Activated CD4-positive, CD25-positive, alpha-beta regulatory T cell treated with anti-CD3 and anti-CD28 coated beads, Interleukin-2, amount 50 U/mL, for 24 hours (primary cell): Measurements from ENCODE around the gene SPATC1L.
"Not testable (repeated sequence)": the region's sequence is repeated elsewhere in the genome, so short reads cannot be mapped to it uniquely, and the experiment has no call there.

Experiments used
- ATAC-seq, 2 donors: fragments of 150-1000 bp; cut with Tn5 transposase; one replicate each; pipeline ENCODE4 v1.10.0; 2021; ENCODE audit warnings: mild to moderate bottlenecking in 1 of 2, moderate library complexity in 1 of 2

SPATC1L gene

DNA sequence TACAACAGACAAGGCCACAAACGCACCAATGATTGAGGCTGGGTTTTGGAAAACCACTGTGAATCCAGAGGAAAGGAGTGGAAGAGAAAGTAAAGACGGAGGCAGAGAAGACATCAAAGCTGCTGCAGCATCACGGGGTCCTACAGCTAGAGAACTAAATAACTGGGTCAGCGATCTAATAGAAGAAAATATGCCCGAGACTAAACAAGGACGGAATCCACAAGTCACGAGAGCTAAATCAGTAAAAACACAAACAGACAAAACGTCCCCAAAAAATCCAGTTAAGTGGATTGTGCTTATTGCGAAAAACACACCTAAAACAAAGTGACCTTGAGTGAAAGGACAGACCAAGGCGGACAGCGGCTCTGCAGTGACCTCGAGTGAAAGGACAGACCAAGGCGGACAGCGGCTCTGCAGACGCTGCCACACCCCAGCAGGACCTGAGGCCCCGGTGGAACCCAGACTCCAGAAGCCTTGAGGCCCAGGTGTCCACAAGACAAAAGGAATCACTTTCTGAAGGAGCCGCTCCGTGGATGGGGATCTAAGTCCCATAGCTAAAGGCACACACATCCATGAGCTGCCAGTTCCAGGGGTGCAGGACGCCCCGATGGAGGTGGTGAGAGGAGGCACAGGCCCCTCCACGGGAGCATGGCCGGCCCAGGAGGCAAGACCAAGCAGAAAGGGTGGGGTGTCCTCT lies 34.9 kb downstream of the SPATC1L start:
- no peak for ATAC-seq

DNA sequence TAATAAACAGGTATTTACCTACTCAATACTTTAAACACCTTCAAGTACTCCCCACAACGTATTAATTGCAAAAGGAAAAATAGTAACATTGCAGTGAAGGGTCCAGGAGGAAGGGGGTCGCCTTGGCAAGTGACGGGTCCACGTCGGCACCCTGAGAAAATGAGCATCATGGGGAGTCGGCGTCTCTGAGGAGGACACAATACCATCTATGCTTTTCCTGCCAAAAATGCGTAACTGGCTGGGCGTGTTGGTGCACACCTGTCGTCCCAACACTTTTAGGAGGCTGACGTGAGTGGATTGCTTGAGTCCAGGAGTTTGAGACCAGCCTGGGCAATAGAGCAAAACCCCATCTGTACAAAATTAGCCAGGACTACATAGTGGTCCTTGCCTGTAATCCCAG lies 36.2 kb downstream of the SPATC1L start:
- ATAC-seq = no peak

DNA sequence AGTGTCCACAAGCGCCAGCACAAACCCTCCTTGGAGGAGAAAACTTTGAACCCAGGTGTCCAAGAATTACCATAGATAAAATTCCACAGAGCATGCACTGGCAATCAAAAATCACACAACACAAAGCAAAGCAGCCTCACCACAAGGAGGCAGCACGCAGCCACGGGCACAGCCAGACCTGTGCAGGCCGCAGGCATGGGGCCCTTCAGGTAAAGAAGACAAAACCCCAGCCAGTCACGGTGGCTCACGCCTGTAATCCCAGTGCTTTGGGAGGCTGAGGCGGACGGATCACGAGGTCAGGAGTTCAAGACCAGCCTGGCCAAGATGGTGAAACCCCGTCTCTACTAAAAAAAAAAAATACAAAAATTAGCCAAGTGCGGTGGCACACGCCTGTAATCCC lies 36.8 kb downstream of the SPATC1L start:
- ATAC-seq = not testable (repeated sequence)

DNA sequence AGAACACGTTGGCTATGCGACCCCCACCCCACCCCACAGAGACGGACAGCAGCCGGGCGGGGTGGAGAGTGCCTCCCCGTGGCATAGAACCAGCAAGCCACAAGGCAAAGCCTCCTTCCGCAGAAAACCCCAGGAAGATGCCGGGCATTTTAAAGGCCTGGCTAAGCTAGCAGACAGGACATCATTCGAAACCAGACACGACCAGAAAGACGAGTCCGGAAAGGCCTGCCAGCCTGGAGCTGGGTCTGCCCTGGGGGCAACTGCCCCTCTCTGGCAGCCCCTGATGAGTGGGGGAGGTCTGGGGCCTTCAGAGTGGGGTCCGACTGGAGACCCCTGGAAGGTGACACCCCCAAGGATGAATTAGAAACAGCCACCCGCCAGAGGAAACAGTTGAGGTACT lies 37.4 kb downstream of the SPATC1L start:
- no peak for ATAC-seq

DNA sequence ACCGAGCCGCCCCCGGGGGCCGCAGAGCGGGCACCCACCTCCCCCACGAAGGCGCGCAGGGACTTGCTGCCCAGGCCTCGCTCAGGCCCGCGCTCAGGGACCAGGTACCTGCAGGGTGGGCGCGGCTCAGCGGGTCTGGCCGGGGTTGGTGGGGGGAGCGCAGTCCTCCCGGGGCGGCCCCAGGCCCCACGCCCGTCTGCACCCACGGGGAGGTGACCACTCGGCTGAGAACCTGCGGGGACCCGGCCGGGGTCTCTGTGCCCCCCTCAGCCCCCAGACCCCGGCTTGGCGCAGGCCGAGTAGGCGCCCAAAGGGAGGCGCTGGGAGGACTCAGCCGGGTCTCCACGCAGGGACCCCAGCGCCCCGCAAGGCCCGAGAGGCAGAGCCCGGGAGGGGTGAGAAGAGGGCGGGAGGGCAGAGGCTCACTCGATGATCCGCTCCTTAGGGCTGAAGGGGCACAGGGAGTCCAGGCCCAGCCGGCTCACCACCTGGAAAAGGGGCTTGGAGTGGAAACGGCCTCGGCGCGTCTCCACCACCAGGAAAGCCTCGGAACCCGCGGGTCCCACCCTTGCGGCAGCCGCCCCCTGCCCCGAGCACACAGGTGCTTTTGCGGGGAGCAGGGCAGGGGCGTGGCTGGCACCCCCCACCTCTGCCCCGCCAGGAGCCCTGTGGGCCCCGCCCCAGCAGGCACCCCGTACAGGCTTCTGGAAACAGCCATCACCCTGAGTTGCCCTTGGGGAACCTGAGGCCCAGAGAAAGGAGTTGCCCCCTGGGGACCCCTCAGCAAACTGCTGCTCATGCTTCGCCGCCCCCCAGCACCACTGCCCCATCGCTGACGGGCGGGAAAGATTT lies 38.2 kb downstream of the SPATC1L start:
- no peak for ATAC-seq

DNA sequence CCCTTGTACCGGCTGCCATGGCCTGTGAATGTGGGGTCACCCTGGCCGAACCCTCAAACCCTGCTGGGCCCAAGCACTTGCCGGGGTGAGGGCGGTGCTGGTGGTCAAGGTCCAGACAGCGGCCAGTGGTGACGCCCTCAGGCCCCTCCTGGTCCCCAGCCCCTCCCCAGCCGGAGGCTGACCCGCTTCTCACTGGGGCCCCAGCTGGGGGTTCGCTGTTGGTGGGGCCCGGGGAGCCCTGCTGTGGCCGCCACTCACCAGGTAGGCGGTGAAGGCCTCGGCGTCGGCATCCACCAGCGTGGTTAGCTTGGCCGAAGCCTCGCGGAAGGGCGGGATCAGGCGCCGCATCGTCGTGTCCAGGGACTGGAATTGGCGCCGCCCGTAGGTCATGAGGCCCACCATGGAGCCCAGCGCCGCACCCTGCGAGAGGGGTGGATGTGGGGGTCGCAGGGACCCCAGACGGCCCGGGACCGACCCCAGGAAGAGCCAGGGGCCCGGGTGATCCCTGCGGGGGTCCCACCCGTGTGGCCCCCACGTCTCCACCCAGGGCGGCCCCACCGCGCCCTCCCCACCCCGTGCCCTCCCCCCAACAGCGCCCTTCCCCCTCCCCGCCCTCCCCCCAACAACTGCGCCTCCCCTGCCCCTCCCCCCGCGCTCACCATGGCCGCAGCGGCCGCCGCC lies 39.0 kb downstream of the SPATC1L start:
- no peak for ATAC-seq

DNA sequence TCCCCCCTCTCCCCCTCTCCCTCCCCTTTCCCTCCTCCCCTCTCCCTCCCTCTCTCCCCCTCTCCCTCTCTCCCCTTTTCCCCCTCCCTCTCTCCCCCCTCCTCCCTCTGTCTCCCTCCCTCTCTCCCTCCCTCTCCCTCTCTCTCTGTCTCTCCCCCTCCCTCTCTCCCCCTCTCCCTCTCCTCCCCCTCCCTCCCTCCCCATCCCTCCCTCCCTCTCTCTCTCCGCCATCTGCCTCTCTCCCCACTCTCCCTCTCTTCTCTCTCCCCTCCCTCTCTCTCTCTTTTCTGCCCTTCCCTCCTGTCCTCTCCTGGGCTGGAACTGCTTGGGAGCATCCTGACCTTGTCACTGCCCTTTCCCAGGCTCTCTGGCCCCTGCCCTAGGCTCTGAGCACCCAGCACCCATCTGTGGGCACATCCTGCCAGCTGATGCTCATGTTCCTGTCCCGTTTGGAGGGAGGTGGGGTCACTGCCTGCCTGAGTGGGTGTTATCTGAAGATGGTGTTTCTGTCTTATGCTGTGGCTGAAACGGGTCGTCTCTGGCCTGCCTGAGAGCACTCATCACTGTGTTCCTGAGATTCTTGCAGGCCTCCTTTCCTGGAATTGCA lies 39.7 kb downstream of the SPATC1L start:
- no peak for ATAC-seq

DNA sequence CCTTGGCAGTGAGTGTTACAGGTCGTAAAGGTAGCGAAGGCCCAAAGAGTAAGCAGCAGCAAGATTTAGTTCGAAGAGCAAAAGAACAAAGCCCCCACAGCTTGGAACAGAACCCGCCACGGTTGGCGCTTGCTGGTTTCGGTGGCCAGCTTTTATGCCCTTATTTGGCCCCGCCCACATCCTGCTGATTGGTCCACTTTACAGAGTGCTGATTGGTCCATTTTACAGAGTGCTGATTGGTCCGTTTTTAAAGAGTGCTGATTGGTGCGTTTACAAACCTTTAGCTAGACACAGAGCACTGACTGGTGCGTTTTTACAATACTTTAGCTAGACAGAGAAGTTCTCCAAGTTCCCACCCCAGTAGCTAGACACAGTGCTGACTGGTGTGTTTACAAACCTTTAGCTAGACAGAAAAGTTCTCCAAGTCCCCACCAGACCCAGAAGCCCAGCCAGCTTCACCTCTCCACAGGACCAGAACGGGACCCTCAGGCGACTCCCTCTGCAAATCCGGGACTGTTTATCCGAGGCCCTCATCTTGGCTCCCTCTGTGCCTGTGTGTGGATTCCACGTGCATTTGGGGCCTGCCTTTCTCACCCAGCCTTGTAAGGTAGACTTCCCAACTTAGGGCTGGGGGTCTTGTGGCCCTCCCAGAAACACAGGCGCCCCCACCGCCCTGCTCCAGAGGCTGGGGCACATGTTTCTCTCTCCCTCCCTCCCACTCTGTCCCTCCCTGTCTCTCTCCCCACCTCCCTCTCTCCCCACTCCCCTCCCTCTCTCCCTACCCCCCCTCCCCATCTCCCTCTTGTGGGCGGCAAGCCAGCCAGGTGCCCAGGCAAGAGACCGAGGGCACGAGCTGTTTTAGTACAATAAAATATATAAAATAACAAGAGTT lies 41.4 kb downstream of the SPATC1L start:
- no peak for ATAC-seq

DNA sequence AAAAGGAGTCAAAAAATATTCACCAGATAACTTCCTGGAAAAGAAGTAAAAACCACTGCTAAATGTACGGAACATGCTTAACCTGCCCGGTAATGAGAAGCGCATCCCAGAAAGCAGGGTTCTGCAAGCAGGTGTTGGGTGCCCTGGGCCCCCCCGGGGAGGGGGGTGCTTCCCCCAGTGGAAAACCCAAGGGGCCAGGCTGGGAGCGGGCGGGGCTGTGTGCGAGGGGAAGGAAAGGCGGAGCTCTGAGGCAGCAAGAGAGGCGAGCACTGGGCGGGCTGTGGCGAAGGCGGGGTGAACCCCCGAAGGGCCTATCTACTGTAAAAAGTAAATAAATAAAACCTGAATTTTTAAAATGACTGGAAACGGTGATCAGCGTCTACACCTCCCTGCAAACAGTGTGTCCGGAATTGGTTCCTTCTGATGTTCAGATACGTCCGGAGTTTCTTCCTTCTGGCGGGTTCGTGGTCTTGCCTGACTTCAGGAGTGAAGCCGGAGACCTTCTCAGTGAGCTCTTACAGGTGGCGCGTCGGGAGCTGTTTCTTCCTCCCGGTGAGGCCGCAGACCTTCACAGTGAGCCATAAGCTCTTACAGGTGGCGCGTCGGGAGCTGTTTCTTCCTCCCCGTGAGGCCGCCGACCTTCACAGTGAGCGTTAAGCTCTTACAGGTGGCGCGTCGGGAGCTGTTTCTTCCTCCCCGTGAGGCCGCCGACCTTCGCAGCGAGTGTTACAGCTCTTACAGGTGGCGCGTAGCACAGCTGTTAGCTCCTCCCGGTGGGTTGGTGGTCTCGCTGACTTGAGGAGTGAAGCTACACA lies 42.3 kb downstream of the SPATC1L start:
- no peak for ATAC-seq

DNA sequence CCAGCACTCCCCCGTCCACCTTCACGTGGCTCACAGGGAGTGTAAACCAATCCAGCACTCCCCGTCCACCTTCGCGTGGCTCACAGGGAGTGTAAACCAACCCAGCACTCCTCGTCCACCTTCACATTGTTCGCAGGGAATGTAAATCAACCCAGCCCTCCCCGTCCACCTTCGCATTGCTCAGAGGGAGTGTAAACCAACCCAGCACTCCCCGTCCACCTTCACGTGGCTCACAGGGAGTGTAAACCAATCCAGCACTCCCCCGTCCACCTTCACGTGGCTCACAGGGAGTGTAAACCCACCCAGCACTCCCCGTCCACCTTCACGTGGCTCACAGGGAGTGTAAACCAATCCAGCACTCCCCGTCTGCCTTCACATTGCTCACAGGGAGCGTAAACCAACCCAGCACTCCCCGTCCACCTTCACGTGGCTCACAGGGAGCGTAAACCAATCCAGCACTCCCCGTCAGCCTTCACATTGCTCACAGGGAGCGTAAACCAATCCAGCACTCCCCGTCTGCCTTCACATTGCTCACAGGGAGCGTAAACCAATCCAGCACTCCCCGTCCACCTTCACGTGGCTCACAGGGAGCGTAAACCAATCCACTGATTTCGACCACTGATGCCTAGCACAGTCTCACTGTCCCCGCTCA lies 43.8 kb downstream of the SPATC1L start:
- ATAC-seq = not testable (repeated sequence)

DNA sequence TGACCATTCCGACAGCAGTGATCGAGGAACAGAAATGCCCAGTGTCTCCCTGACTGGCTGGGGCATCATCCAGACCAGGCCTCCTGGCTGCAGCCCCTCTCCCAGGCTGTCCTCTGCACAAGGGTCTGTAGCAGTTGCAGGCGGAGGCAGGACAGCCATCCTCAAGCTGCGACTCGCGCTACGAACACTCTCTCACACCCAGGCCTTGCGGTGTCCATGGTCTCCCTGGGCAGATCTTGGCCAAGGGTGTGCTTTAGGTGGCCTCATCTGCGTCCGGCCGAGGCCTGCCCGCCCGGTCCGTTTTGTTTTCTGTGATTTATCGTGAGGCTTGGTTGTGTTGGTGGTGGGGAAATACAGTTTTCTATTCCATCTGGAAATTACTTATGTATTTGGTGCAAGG lies 44.6 kb downstream of the SPATC1L start:
- ATAC-seq = no peak

DNA sequence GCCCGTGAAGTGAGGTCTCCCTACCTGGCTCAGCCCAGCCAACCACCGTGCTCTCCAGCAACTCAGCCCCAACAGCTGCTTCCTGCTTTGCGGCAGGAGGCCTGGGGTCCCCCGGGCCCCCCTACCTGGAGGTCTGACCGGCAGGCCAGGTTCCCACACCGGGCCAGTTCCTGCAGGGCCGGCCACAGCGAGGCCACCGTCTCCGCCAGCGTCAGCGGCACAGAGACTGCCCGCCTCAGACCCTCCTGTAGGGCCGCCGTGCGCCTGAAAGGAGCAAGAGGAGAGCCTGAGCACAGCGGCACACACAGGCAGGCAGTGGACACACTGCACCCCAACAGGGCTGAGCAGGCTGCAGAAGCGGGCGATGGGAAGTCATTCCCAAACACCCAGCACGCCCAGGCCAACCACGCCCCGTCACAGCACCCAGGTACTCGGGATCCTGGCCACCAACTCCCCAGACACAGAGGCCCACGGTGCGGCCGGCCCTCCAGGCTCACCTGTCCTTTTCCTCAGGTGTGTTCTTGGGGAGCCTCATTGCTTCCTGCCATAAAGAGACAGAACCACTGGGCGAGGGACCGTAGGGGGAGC lies 45.8 kb downstream of the SPATC1L start:
- ATAC-seq = no peak

DNA sequence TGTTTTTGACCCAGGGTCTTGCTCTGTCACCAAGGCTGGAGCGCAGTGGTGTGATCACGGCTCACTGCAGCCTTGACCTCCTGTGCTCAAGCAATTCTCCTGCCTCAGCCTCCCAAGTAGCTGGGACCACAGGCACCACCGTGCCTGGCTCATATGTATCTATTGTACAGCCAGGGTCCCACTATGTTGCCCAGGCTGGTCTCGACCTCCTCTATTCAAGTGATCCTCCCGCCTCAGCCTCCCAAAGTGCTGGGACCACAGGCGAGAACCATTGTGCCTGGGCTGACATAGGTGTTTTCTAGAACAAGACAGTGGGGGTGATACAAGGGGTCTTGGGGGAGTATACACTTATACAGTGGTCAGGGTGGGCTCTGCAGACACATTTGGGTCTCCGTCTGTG lies 46.4 kb downstream of the SPATC1L start:
- ATAC-seq = no peak

DNA sequence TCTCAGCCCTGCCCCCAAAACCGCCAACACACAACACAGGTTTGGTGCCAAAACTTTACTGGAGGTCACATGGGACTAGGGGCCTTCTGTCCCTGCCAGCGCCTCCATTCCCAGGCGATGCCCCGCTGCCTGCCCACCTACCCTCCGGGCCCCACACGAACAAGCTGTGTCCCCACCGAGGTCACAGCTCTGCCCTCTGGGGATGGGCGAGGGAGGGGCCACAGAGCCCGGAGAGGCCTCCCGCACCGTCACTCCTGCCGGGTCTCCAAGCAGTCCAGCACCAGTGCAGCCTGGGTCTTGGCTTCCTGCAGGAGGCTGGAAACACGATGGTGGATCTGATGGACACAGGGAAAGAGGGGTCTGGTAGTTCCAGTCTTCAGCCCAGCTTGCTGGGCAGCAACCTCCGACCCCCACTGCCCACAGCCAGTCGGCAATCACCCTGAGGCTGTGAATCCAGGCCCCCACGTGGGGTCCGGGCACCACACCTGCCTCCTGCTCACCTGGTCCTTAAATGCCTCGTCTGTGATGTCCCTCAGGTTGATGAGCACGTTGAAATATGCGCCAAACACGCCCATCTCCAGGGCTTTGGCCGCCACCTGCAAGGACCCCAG lies 47.4 kb downstream of the SPATC1L start:
- no peak for ATAC-seq

DNA sequence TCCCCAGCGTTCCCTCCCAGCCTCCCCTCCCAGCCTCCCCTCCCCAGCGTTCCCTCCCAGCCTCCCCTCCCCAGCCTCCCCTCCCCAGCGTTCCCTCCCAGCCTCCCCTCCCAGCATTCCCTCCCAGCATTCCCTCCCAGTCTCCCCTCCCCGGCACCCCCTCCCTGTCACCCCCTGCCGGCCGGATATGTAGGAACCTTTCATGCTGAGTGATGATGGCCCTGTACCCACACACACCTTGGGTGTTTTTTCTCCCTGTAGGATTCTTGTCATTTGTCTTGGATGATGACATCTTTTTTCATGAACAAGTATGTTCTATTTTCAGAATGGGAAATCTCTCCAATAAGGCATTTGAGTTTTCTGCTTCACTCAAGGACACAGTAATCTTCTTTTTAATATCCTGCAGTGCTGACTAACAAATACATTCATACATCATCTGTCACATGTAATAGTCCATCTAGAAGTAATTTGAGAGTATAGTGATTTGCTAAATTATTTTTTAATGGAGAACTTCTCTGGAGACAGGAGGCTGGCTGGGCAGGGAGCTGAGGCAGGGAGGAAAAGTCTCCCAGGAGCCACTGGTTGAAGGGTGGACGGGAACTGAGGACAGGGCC lies 48.4 kb downstream of the SPATC1L start:
- no peak for ATAC-seq

DNA sequence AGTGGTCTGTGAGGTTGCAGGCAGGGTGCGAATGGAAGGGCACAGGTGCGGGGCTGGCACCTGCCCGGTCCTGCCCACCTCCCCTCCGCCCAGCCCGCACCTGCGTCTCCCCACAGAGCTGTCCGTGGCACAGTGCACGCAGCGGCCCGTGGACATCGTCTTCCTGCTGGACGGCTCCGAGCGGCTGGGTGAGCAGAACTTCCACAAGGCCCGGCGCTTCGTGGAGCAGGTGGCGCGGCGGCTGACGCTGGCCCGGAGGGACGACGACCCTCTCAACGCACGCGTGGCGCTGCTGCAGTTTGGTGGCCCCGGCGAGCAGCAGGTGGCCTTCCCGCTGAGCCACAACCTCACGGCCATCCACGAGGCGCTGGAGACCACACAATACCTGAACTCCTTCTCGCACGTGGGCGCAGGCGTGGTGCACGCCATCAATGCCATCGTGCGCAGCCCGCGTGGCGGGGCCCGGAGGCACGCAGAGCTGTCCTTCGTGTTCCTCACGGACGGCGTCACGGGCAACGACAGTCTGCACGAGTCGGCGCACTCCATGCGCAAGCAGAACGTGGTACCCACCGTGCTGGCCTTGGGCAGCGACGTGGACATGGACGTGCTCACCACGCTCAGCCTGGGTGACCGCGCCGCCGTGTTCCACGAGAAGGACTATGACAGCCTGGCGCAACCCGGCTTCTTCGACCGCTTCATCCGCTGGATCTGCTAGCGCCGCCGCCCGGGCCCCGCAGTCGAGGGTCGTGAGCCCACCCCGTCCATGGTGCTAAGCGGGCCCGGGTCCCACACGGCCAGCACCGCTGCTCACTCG lies 52.2 kb downstream of the SPATC1L start:
- no peak for ATAC-seq

DNA sequence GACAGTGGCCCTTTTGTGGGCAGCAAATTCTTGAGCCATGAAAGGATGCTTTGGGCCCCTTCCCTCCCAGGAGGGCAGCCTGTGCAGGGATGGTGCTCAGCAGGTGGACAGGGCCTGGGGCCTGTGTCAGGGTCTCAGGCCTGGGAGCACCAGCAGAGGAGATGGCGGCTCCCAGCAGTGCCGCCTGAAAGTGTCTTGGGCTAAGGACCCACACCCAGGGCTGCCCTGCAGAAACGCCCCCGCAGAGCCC lies 52.7 kb downstream of the SPATC1L start:
- ATAC-seq = no peak

DNA sequence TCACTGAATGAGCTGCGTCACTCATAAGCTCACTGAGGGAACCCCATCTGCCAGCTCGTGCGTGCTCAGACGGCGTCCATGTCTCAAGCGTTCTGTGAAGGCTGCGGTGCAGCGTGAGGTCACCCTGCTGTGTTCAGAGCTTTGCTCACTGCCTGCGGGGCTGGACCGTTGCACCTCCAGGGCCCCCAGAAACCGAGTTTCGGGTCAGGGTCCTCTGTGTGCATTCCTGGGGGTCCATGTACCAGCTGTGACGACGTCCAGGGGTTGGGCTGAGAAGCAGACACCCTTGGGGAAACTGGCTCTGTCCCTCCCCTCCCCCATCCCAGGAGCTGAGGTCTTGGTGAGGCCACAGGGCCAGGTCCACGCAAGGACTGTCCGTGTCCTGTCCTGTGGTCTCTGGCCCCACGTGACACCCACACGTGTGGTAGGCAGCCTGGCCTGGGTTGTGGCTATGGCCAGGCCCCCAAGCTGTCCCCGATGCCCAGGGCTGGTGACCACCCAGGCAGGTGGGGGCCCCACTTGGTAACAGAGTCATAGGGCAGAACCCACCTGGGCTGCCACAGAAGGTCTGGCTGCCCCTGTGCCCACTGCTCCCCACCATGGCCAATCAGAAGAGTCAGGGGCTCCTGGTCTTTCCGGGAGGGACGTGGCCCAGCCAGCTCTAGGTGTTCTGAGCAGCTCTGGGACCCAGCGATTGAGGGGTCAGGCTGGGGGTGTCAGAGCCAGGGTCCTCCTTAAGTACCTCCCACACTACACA lies 53.2 kb downstream of the SPATC1L start:
- no peak for ATAC-seq
